Midbrain (tissue), 1 donor: ENCODE data around the gene GRIK4.

Experiments
- DNase-seq: peaks from one replicate; lab custom pipeline; 2025; lab: John Stamatoyannopoulos, UW

The GRIK4 gene

DNA sequence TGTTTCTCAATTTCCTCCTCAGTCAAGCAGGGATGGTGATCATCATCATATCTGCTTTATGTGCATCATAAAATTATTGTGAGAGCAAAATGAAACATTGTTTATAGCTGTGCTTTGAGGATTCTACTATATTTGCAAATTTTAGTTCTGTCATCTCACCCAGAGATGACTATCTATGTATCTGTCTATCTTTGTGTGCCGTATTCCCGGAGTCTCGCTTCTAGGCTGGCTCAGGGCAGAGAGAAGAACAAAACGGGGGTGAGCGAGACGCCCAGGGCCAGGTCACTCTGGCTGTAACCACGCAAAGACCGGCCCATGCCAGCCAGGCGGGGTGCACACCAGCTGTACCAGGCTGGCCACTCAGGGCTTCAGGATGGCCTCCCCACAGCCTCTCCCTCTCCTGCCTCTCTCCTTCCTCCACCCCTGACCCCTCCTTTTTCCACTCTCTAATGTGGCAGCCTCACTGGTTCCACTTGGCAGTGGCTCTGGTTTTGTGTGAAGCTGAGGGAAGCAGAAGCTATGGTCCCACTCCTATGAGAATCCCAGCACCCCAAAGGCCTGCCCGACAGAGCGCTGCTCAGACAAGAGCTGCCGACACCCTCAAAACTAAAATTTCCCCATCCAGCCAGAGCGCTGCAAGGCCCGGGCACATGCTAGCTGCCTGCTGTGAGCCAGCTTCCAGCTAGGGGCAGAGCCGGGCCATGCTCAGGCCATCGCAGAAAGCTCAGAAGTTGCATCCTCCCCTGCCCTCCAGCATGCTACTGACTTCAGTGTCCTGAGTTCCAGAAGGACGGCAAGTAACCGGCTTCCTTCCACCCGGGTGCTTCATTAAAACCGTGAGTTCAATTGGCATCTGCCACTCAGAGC is 372.8 kb downstream of the GRIK4 start:
- DNase-seq = no peak

DNA sequence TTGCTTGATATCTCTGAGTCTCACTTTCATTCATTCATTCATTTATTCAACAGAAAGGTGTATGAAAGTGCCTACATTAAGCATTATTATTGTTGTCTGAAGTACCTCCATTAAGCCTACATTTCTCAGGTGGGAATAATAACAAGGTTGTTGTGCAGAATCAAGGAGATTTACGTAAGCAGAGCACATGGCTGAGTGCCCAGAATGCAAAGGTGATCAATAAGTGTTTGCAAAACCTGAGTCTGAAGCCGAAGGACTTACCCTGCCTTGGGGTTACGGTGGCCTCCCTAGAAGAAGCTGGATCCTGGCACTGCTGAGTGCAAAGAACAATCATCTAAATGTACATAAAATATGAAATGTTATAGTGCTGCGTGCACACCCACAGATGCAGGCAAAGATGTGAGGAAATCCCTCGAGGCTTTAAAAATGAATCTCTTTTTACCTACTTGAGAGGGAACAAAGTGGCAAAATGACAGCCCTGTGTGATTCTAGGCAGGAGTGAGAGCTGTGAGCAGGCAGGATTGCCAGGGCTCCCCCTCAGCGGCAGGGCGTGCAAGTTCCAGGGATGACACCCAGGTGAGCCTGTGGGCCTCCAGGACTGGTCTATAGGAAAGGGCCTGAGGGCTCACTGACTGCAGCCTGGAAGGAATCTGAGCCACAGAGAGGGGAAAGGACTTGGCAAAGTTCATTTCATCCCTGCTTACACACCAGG is 379.2 kb downstream of the GRIK4 start:
- DNase-seq = no peak

DNA sequence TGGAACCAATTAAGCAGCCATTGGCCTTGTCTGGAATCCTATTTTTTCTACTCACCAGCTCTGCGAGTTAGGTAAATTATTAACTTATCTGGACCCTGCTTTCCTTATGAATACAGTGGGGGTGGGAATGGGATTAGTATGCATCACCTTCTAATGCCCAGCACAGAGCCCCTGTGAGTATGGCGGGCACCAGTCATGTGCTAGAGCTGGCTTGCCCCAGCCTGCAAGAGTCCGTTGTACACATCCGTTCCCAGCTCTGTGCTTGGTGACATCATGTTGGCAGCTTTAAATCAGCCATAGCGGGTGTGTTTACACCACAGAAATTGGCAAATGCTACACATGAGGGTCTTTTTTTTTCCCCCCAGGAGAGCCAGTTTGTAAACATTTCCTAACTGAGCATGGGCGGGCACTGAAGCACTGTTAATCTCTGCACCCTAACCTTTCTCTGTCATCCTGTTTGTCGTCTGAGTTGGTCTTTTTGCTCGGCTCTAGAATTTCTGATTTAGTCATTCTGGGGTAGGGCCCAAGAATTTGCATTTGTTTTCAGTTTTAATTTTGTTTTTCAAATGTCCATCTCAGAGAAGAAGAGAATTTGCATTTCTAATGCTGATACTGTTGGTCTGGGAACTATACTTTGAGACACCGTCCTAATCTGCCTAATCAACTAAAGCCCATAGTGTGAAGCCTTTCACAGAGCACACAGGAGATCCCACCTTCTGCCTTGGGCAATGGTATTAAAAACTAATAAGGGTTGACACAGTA is 382.1 kb downstream of the GRIK4 start:
- DNase-seq = no peak

DNA sequence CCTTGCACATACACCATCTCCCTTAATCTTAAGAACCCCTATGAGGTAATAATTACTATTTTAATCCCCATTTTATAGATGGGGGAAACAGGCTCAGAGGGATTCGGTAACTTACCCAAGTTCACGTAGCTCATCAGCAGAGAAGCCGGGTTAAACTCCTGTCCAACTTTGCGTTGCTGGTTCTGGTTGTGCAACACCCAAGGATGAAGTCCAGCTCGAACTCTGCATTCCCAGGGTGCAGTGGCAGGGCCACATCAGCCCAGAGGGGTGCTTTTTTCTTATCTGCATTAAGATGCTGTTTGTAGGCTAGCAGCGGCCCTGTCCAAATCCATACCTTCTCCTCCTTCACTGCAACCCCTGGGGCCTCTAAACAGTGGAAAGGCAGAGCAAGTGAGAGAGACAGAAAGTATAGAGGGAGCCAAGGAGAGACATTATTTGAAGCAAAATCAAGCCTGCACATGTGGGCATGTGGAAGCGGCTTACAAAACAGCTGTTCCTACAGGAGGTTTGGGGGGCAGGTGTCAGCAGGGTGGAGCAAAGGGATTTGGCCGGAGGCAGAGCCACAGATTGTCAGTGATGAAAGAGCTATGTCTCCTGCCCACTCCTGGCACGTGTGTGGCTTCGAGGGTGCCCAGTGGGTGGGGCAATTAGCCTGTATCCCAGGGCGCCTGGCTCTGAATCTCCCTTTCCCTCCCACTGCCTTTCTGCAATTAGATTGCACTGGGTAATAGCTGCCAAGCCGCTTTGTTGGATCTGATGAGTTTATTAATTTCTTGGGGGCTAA is 382.8 kb downstream of the GRIK4 start:
- no peak for DNase-seq

DNA sequence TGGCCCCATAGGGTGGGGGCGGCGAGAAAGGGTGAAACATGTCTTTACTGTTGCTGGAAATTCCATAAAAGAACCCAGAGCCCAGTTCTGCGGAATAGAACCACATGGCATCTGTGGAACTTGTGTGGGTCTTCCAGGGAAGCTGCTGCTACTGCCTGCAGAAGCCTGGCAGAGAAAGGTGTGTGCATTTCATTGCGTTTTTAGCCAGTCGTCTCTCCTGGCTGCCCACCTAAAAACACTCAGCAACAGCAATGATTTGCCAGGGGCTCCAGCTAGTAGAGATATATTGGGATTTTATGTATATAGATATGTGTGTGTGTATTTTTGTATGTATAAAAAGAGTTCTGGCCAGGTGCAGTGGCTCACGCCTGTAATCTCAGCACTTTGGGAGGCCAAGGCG is 385.1 kb downstream of the GRIK4 start:
- no peak for DNase-seq

DNA sequence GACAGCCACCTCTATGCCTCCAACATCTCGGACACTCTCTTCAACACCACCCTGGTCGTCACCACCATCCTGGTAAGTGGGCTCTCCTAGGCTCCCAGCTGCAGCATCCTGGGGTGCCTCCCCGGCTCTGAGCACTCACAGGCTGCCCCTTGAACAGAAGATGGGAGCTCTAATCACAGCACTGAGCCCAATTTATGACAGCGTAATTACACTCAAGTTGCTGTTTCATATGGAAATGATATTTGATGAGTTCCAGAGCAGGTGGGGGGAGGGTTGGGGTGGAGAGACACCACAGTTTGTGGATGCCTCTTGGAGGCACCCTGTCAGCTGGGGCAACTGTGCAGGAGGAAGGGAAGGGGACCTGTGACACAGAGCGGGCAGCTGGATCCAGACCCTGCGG is 387.0 kb downstream of the GRIK4 start:
- DNase-seq = no peak

DNA sequence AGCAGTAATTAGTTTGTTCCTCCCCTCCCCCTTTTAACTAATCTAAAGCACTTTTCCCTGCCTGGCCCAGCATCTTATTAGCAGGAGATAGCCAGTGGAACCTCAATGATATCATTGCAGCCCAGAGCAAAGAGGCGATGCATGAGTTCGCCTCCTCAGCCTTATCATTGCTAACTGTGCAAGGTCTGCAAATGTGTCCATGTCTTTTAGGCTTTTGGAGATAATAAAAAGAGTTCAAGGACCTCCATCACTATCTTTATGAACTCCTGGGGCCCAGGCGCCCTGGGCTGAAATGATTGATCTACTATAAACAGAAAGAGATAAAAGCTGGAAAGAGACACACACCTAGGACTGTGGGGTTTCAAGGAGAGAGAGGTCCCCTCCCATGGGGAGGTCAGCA is 388.2 kb downstream of the GRIK4 start:
- no peak for DNase-seq

DNA sequence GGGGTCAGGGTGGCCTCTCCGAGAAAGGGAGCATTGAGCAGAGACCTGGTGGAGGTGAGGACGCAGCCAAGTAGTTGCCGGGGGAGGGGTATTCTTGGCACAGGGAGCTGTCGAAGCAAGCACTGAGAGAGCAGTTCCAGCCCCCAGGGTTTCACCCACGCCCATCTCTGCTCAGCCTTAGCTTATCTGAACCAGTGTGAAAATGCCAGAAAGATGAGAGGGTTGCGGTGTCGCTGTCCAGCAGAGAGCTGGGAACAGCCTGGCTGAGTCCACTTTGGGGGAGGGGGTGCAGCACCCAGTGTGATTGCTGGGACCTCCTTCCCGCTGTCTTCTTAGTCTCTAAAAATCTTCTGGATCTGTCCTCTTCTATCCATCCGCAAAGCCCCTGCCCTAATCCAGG is 389.1 kb downstream of the GRIK4 start:
- no peak for DNase-seq

DNA sequence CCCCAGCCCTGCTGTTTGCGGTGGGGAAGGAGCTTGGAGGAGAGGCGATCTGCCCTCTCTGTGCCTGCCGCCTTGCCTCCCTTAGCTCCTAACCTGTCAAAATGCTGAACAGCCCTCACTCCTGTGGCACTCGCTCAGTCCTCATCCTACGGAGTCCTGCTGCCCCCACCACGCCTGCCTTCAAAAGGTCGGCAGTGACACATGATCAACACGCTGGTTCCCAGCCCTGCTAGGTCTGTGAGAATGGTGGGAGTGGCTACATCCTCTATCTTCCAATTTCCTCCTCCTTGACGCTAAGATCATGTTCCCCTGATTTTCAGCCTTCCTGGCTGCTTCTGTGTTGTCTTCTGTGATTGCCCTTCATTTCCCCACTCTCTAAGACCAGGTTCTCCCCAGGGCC is 392.1 kb downstream of the GRIK4 start:
- DNase-seq = no peak

DNA sequence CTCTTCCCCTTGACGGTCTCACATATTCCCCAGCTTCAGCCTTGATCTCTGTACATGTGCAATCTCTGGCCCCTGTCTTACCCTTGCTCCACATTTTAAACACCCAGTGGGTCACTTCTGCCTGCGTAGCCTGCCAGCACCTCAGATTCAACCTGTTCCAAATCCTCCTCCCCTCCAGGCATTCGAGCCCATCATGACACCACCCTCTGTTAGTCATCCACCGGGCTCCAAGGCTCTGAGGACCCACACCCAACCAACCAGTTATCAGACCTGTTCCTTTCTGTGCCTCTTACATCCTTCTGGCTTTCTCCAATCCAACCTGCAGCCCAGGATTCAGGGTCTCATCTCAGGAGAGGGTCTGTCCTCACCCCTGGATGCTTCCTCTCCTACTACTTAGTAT is 392.6 kb downstream of the GRIK4 start:
- DNase-seq = no peak

DNA sequence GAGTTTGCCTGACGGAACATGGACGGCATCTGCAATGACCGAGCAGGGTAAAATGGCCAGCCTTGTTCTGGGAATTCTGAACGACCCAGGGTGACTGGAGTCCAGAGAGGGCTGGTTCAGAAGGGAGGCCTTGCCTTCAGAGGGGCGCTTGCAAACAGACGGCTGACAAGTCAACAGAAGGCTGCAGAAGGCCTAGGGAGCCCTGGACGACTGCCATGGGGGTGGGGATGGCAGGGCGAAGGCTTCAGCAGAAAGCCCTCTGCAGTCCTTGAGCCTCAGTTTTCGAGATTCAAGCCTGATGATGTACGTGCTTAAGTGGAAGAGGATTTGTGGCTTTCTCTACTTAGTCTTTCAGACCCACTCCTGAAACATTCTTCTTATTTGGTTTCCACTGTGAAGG is 395.2 kb downstream of the GRIK4 start:
- no peak for DNase-seq

DNA sequence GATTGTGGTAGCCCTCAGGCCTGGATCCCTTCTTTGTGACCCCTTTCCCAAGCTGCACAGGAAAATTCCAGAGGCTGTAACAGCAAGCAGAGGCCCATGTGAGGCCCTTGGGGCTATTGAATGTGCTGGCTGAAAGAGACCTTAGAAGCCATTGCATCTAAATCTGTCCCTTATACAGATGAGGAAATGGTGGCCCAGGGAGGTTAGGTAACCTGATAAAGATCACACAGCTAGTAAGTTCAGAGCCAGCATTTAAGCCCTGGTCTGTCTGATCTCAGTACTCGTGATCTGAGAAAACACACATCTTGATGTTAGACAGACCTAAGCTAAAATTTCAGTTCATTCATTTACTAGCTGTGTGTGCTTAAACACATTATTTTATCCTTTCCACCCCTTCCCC is 396.4 kb downstream of the GRIK4 start:
- no peak for DNase-seq

DNA sequence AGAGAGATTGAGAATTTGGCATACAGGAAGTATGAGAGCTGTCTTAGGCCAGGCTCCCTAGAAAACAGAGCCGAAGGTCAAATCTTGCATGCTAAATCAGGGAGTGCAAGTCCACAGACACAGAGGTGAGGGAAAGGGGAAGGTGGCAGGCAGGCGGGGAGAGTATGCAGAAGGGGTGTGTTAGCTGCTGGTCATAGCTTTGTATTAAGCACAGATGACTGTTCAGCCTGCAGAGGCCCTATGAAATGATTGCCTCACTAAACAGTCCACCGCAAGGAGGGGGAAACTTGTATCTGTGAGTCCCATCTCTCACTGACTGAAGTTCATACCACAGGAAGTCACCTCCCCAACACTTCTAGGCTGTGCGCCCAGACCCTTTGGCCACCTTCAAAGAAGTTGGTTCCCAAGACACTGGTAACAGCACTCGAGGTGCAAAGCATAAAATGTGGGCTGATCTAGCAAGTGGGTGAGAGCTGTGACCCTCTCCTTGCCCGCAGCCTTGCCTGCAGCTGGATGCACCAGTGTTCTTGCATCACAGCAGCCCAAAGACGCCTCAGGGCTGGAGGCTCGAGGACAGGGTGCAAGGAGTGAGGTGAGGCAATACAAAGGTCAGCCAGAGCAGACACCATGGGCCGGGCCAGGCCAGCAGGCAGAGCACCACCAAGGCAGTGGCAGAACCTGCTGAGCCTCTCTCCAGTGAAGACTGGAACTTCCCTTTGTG is 397.1 kb downstream of the GRIK4 start:
- DNase-seq = peak; percentile 4

DNA sequence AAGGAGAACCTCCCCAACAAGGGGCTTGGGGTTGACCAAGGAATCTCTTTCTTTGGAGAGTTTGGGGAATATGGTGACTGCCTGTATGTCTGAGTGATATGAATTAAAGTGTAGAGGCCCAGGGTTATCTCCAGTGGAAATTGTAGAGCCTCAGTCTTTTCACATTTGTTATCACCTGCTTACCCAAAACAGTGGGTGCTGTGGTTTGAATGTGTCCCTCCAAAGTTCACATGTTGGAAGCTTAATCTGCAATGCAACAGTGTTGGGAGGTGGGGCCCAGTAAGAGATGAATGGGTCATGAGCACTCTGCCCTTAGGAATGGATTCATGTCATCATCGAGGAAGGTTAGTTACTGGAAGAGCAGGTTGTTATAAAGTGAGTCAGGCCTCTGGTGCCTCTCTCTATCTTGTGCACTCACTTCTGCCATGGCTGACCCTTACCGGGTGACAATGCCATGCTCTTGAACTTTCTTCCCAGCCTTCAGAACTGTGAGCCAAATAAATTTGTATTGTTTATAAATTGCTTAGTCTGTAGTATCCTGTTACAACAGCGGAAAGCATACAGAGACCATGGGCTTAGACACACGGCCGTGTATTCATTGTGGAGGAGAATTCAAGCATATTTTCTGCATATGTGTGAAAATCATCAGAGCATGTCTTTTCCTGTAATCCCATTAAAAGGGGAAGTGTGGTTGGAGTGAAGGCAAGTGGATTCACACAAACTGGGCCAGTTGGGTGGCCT is 398.3 kb downstream of the GRIK4 start:
- no peak for DNase-seq

DNA sequence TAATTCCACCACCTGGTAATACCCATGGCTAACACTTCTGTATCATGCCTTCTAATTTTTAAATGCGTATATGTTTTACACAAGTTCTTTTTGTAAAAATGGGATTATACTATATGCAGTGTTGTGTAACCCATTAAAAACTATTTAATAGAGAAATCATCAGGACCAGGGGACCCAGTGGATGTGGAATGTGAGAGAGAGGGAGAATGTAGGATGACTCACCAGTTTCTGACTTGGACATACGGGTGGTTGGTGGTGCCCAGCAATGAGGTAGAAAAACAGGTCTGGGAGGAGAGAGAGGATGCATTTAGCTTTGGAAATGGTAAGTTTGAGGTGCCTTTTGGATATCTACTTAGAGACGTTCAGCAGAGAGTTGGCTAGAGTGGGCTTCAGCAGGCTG is 400.4 kb downstream of the GRIK4 start:
- no peak for DNase-seq

DNA sequence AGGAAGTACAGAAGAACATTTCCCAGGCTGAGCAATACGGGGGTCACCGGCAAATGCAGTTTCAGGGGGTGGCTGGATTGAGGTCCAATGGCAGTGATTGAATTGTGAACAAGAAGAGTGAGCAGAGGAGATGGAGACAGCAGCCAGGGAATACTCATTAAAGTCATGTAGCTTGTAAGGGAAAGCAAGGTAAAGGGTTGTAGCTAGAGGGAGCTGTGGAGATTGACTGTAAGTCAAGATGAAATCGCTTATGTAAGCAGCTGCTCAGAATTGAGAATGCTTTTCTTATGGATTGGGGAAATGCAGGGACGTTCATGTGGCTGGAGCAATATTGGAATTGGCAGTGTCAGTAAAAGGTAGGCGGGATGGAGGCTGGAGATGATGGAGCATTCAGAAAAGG is 401.0 kb downstream of the GRIK4 start:
- peak; percentile 41 for DNase-seq

DNA sequence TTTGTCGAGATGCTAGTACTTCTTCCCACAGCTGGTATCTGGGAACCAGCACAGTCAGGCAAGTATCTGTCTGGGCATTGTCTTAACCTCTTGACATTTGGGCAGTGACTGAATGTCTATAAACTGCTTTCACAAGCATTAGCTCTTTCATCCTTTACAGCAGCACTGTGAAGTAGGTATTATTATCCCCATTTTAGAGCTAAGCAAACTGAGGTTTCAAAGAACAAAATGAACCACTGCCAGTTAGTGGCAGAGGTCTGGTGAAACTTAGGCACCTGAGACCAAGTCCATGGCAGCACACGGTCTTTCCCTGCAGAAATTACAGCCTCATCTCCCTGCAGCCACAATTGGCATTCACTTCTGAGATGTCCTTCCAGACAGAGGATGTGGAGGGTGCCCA is 401.4 kb downstream of the GRIK4 start:
- DNase-seq = no peak

DNA sequence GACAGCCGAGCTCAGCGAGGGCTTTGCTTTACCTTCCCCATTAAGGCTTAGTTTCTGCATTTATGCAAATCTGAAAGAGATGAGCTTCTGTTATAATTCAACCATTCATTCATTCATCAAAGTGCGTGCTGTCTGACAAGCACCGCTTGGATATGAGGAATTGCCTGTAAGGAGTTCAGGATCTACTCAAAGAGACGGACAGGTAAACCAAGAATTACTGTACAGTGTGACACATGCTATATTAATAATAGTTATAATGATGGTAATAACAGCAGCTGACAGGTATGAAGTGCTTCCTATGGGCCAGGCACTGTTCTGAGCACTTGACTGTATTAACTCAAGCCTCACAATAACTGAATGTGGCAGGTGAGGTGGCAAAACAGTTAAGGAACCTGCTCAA is 402.5 kb downstream of the GRIK4 start:
- DNase-seq = no peak

DNA sequence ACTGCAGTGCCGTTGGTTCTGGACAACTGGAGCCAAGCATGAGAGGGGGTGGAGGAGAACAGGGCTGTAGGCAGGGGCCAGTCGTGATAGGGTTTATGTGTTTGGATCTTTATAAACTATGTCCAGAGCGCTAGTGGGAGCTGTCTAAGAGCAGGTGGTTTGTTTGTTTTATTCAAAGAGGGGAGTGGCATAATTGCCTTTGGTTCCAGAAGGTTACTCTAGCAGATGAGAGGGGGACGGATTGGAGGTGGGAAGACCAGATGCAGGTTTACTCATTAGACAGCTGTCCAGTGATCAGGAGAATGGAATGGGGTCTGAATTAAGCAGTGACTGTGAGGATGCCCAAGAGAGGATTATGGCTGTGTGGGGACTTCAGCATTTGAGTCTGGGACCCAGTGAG is 403.1 kb downstream of the GRIK4 start:
- no peak for DNase-seq

DNA sequence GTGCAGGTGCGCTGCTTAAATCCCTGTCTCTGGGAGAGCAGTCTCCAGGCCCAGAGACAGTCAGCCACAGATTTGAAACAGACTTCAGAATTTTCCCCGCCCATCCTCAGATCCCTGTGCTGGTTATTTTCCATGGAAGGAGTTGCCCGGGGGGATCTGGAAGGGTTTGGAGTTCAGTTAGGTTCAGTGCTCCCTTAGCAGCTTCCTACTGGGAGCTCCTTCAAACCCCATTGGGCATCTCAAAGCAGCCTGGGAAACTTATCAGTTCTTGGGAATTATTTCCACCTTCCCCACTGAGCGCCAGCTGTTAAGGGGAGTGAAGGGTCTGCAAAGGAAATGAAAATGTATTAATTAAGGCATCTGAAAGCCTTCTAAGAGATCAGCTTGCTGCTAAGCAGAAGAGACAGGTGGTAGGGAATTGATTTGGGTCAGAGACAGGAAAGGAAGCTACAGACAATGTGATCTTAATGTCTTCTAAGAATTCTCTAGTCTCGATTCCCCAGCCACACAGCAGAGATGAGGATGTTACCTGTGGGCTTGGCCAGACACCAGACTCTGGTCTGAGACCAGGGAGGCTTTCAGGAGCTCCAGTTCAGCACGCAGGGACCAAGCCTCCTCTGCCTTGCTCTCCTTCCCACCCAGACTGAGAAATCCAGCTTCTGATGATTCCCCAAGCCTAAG is 406.2 kb downstream of the GRIK4 start:
- no peak for DNase-seq
